ENCODE measurements around the gene ACO2.

- TF ChIP-seq CTCF (IDR thresholded peaks at IDR 0.05; ENCODE audit: insufficient read depth, low read depth, low read length) (no peak), EZH2 (IDR thresholded peaks at IDR 0.05; ENCODE audit: insufficient read depth, low read length) (no peak)
Measured at GRCh38 chr22:41539146-41540005, 70.5 kb downstream of the ACO2 start.

All from astrocyte (in vitro differentiated cells and primary cell).